Activated T-helper 17 cell treated with anti-CD3 and anti-CD28 coated beads, Interleukin-2, amount 50 U/mL, for 72 hours (primary cell): Measurements from ENCODE around the gene RAB22A. TPM values are rescaled to one million over a fixed set of nuclear protein-coding genes. Genes with fewer than 3 reads are reported as not detected.
"Not testable (repeated sequence)": the region's sequence is repeated elsewhere in the genome, so short reads cannot be mapped to it uniquely, and the experiment has no call there.

Experiments
- ATAC-seq: fragments of 150-1000 bp; cut with Tn5 transposase; replicated peaks from 2 replicates; pipeline ENCODE4 v1.10.0; 2021; ENCODE audit warnings: mild to moderate bottlenecking, moderate library complexity
- H3K27ac Mint-ChIP-seq: one replicate; pipeline ENCODE4 v1.8.0; 2022; ENCODE audit warnings: mixed read lengths
- H3K27me3 Mint-ChIP-seq: one replicate; pipeline ENCODE4 v1.8.0; 2022; ENCODE audit warnings: mixed read lengths
- H3K36me3 Mint-ChIP-seq: one replicate; pipeline ENCODE4 v1.8.0; 2022; ENCODE audit warnings: low read depth, mild to moderate bottlenecking, mixed read lengths
- H3K4me1 Mint-ChIP-seq: one replicate; pipeline ENCODE4 v1.8.0; 2022; ENCODE audit warnings: mixed read lengths
- H3K4me3 Mint-ChIP-seq: one replicate; pipeline ENCODE4 v1.8.0; 2022; ENCODE audit warnings: mild to moderate bottlenecking, mixed read lengths
- H3K9me3 Mint-ChIP-seq: one replicate; pipeline ENCODE4 v1.8.0; 2022; ENCODE audit warnings: mixed read lengths
- total RNA-seq, 2 donors: library from RNA; stranded (reverse); gene quantifications; one replicate each; pipeline ENCODE4 v1.2.3, GENCODE V29; 2022

Gene RAB22A
- total RNA-seq, 2 donors from 2014 or later, result 11.6 to 12.8 TPM

DNA sequence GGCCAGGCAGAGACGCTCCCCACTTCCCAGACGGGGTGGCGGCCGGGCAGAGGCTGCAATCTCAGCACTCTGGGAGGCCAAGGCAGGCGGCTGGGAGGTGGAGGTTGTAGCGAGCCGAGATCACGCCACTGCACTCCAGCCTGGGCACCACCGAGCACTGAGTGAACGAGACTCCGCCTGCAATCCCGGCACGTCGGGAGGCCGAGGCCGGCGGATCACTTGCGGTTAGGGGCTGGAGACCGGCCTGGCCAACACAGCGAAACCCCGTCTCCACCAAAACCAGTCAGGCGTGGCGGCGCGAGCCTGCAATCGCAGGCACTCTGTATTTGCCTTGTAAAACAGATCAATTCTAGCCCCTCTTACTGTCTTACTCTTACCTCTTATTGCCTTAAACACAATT is 105.3 kb downstream of the RAB22A start:
- not testable (repeated sequence) for H3K9me3 Mint-ChIP-seq, H3K27me3 Mint-ChIP-seq, H3K4me3 Mint-ChIP-seq, ATAC-seq
- Mint-ChIP-seq H3K36me3 (peaks cover 47% of the 10 kb centered on the region), H3K27ac (peak overlapping the region; percentile 34), H3K4me1 (peaks cover 38% of the 10 kb centered on the region)

- no peaks in the 10 kb centered on the region for H3K27me3 Mint-ChIP-seq
- no peaks in the 10 kb centered on the region for H3K9me3 Mint-ChIP-seq
- peak overlapping the region; percentile 72 for H3K27ac Mint-ChIP-seq
- ATAC-seq, result no peak
- H3K4me3 Mint-ChIP-seq, result peak overlapping the region; percentile 32
- peaks cover 55% of the 10 kb centered on the region for H3K36me3 Mint-ChIP-seq
- peaks cover 31% of the 10 kb centered on the region for H3K4me1 Mint-ChIP-seq
Observed at GRCh38 chr20:58416057-58416456, 106.5 kb downstream of the RAB22A start.

DNA sequence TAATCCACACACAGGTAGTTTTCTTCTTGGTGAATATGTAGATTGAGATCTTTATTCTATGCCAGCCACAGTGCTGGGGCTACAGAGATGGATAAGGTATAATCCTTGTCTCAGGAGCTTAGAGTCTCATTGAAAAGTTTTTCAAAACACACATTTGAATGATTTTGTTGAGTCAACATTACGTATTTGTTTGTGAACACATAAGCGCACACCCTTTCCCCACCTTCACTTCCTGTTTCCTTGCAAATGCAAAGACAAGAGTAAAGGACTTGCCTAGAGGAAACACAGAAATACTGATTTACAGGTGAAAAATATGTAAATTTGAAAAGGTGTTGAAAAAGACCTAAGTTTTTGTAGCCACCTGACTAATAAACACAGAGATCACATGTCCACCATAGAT is 107.3 kb downstream of the RAB22A start:
- H3K27ac Mint-ChIP-seq, result peak overlapping the region; percentile 72
- H3K36me3 Mint-ChIP-seq, result peaks cover 63% of the 10 kb centered on the region
- H3K4me1 Mint-ChIP-seq, result peaks cover 31% of the 10 kb centered on the region
- H3K9me3 Mint-ChIP-seq, result no peaks in the 10 kb centered on the region
- ATAC-seq, result peak; percentile 28
- no peaks in the 10 kb centered on the region for H3K27me3 Mint-ChIP-seq
- H3K4me3 Mint-ChIP-seq, result peak overlapping the region; percentile 32

Other genes with a start within 250 kb of the RAB22A start
- gene ANKRD60, start 81.1 kb upstream of the RAB22A start, total RNA-seq, result not detected
- gene VAPB, start 79.5 kb downstream of the RAB22A start, total RNA-seq, result 10 to 100 TPM; 43.2 to 48.2 TPM
- not detected for gene APCDD1L, start 205.7 kb downstream of the RAB22A start, total RNA-seq